Body of pancreas (tissue), 4 donors: ENCODE results near the gene PLS1.

ENCODE experiments used
- POLR2A ChIP-seq, 3 donors: fragments of 450-650 bp; IDR thresholded peaks; one replicate each; pipeline ENCODE4 v1.6.1; 2016; ENCODE audit warnings: antibody characterized with exemption in 3 of 3, mild to moderate bottlenecking in 2 of 3
- TF ChIP-seq, protein P1 (sequence below), 7 experiments: fragments of 450-650 bp in 4 of 7; fragments of 200-600 bp in 3 of 7; sonication (generic) in 3 of 7; IDR thresholded peaks; one replicate each; pipeline ENCODE4 v1.5.1; 2016 to 2019; ENCODE audit warnings: antibody characterized with exemption in 7 of 7

DNA sequence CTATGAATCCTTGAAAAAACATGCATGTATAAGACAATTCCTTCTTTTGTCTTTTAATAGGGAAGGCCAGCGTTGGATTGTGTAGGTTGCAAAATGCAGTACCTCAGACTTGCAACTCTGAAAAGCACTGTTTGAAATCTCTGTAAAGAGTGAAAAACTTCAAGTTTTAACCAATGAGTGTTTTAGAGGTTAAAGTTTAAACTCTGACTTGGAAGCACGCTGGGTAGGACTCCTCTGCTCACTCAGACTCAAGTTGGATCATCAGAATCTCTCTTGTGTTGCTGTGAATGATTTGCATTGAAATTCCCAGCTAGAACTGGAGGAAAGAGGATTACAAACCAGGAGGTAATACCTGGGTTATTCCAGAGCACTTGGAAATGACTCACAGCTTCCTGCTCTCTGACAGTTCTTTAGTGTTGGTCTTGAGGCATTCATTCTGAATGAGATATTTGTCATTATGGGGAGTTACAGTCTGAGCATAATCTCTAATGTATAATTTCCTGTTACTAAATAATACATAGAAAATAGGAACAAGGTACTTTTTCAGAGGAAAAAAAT lies 49.1 kb downstream of the PLS1 start:
- no peak for TF ChIP-seq POLR2A (IDR thresholded peaks at IDR 0.05)
- TF ChIP-seq, protein P1, sequence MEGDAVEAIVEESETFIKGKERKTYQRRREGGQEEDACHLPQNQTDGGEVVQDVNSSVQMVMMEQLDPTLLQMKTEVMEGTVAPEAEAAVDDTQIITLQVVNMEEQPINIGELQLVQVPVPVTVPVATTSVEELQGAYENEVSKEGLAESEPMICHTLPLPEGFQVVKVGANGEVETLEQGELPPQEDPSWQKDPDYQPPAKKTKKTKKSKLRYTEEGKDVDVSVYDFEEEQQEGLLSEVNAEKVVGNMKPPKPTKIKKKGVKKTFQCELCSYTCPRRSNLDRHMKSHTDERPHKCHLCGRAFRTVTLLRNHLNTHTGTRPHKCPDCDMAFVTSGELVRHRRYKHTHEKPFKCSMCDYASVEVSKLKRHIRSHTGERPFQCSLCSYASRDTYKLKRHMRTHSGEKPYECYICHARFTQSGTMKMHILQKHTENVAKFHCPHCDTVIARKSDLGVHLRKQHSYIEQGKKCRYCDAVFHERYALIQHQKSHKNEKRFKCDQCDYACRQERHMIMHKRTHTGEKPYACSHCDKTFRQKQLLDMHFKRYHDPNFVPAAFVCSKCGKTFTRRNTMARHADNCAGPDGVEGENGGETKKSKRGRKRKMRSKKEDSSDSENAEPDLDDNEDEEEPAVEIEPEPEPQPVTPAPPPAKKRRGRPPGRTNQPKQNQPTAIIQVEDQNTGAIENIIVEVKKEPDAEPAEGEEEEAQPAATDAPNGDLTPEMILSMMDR (IDR thresholded peaks at IDR 0.05), result no peak
